ENCODE measurements around the gene BUD31.

The BUD31 gene

DNA sequence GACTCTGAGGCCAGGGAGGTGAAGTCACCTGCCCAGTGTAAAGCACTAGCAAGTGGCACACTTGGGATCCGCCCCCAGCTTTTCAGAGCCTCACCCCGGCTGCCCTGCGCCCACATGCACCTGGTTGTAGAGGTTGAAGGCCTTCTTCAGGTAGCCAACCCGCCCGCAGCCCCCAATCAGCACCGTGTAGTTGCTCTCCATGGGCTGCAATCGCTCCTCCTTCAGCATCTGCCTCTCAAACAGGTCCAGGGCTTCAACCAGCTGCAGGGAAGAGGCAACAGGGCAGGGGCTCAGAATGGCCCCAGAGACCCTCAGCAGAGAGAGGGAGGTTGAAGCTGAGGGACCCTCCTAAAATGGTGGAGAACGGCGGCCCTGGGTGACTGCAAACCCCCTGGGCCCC, 24.4 kb downstream of the BUD31 start:
- no peak for DNase-seq (ENCODE audit: low spot score)

DNA sequence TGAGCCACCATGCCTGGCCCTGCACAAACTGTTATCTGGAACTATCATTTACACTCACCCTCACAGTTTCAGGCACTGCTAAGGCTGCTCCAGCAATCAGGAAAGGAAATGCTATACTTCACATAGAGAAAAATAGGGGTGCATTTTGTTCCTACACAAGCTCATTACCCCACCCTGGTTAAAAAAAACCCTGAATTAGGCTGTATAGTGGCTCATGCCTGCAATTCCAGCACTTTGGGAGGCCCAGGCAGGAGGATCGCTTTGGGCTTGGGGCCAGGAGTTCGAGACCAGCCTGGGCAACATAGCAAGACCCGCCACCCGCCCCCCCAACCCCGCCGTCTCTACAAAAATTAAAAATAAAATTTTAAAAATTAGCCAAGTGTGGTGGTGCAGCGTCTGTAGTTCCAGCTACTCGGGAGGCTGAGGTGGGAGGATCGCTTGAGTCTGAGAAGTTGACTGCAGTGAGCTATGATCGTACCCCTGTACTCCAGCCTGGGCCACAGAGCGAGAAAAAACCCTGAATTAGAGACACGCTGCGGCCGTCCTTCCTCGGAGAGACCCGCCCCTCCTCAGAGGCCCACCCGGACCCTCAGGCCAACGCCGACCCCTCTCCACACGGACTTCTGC, 29.3 kb downstream of the BUD31 start:
- peak; percentile 37 for DNase-seq (ENCODE audit: low spot score)

DNA sequence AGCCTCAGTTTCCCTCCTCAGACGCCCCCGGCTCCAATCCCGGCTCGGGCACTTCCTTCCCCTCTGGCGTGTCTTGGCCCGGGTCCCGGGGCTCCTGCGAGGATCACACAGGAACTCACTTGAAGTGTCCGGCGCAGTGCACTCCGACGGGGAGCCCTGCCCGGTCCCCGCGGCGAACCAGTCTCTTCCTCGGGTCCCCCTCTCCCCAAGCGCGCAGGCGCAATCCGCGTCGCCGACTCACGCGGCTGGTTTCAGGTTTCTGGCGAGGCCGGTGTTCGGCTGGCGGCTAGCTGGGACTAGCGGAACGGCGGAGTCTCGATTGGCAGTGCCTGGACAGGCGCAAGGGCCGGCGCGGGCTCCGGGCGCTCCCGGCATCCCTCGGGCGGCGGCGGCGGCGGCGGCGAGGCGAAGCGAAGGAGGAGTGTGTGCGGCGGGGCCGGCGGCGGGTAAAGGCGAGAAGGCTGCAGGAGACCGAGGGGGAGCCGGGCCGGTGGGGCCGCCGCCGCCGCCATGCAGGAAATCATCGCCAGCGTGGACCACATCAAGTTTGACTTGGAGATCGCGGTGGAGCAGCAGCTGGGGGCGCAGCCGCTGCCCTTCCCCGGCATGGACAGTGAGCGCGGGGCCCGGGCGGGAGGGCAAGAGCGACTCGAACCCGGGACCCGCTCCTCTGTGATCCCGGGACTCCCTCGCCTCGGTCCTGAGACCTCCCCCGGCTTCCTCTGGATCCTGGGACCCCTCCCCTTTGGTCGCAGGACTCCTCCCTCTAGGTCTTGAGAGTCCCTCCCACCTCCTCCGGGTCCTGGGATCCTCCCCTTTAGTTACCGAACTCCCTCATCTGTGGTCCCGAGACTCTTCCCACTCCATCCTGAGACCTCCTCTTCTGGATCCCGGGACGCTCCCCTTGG, 30.1 kb downstream of the BUD31 start, which contains the start of the genes CPSF4 and PTCD1:
TSS of gene CPSF4 (plus strand) at position 371 of the 908 bp plus-strand sequence. CDS start at position 511, 140 bp downstream.
TSS of gene PTCD1 (minus strand) at position 226 of the 908 bp plus-strand sequence. CDS start 3,556 bp downstream, outside the sequence.
- peak; percentile 99 for DNase-seq (ENCODE audit: low spot score)

DNA sequence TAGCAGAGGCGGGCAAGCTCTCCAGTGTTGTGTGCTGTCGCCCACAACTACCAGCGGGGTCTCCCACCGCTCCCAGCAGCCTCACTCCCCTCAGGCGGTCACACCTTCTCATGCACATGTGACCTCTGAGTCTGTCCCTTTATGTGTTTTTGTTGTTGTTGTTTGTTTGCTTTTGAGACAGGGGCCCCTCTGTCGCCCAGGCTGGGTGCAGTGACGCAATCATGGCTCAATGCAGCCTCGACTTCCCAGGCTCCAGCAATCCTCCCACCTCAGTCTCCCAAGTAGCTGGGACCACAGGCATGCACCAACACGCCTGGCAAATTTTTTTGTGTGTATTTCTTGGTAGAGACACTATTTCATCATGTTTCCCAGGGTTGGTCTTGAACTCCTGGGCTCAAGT, 31.4 kb downstream of the BUD31 start:
- peak; percentile 30 for DNase-seq (ENCODE audit: low spot score)

DNA sequence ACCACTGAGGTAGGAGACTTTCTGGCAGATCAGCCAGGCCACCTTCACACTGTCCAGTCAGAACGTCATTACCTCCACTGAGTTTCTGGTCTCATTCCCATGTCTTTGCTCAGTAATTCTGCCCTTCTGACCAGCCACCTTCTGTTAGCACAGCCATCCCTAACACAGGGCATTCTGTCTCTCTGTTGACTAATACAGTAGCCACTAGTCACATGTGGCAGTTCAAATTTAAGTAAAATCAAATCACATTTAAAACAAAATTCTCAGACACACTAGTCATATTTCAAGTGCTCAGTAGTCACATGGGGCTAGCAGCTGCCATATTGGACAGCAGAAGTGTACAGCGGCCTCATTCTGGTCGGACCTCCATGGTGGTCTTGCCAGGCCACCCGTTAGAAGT, 37.3 kb downstream of the BUD31 start:
- DNase-seq (ENCODE audit: low spot score) = peak; percentile 49

DNA sequence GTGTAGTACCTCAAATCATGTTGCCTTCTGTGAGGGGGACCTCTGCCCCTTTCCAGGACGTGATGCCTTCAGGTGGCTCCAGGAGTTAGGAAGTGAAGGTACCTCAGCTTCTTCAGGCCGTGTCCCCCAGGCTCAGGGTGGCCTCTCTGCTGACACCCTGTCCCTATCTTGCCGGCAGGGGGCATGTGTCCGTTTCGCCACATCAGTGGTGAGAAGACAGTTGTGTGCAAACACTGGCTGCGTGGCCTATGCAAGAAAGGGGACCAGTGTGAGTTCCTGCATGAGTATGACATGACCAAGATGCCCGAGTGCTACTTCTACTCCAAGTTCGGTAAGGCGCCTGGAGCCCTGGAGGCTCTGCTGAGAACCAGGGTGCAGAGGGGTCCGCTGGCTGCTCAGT, 39.2 kb downstream of the BUD31 start:
- no peak for DNase-seq (ENCODE audit: low spot score)

DNA sequence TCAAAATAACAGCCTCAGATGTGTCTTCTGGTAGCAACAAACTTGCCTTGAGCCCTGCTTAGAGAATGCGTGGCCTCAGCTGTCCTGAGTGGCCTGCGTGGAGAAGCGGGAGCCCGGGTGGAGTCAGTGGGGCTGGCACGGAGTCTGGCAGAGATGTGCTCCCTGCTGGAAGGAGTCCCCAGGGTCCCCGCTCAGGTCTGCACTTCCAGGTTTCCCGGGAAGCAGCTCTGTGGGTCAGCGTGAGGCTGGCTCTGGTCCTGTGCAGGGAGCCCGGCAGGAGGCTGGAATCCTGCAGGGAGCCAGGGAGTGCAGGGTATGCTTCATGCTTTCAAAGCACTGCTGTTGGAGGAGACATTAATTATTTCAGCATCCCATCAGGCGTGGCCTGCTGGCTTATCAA, 40.1 kb downstream of the BUD31 start:
- DNase-seq (ENCODE audit: low spot score) = no peak

DNA sequence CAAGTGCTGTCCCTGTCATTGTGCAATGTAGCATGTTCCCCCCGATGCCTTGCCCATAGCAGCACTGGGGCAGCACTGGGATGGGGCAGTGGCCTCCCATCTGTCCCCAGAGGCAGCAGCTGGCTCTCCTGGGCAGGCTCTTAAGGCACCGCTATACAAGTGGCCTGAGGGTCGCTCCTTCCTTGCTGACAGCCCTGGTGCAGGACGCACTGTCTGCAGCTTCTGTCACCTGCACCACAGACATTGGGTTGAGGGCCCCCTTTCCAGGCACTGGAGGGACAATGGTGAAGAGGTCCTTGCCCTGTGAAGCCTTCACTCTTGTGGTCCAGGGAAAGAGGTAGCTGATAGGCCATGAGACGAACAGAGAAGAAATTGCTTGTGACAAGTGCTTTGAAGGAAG, 40.6 kb downstream of the BUD31 start:
- peak; percentile 51 for DNase-seq (ENCODE audit: low spot score)

DNA sequence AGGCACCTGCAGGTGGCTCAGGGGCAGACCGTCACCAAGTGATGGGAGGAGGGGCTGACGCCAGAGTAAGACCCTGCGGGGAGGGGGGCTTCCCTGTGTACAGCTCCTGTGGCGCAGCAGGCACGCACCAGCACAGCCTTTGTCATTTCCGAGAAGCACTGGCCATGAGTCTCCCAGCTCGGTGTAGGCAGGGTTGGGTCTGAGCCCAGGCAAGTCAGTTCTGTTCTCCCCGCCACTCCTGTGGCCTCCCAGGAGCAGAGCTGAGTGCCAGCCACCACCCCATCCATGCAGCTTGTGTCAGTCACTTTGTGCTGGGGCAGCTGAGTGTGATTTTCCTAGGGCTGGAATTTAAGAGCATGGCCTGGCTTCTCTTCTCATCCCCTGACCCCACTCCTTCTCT, 43.2 kb downstream of the BUD31 start:
- DNase-seq (ENCODE audit: low spot score) = no peak

DNA sequence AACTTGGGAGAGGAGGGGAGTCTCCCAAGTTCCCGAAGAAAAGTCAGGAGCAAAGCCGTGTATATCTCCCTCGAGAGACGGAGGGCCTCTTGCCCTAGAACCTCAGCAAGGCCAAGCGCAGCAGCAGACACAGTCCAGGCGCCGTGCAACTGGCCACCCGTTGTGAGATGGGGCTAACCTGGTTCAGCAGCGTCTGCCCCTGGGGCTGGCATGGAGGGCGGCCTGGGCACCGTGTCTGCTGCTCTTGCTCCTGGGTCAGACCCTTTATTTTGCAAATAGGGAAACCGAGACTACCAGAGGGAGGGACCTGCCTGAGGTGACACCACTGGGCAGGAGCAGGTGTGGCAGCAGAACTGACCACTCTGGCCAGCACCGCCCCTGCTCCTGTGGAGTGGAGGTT, 43.8 kb downstream of the BUD31 start:
- DNase-seq (ENCODE audit: low spot score) = no peak

DNA sequence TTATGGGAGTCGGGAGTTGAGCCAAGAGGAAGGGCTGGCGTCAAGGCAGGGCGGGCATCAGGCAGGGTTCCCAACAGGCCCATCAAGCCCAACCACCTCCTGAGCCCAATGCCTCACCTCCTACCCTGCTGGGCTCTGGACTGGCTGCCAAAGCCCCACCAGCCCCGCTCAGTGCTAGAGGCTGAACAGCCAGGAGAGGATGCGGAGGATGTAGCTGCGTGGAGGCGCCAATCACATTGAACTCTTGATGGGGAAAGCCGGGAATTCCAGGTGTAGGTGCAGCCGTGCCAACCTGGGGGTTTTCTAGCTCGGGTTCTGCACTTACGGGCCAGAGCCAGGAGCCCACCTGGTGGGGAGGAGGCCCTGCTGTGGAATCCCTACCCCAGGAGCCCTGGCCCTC, 44.3 kb downstream of the BUD31 start:
- no peak for DNase-seq (ENCODE audit: low spot score)

DNA sequence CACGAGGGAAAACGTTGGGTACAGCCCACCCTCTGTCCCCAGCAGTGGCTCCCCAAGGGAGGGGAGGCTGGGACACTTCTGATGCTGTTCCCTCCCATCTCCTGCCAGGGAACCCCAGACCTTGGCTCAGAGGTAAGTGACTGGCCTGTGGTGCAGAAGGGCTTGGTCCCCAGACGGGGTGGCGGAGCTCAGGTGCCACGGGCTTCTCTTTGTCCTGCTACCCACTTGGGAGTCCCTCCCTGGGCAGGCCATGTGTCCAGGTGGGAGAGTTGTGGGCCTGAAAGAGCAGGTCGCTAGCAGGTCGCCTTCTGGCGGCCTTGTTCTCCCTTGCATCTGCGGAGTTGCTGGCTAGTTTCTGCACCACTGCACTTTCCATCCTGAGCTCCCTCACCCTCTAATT, 47.1 kb downstream of the BUD31 start:
- DNase-seq (ENCODE audit: low spot score) = no peak

DNA sequence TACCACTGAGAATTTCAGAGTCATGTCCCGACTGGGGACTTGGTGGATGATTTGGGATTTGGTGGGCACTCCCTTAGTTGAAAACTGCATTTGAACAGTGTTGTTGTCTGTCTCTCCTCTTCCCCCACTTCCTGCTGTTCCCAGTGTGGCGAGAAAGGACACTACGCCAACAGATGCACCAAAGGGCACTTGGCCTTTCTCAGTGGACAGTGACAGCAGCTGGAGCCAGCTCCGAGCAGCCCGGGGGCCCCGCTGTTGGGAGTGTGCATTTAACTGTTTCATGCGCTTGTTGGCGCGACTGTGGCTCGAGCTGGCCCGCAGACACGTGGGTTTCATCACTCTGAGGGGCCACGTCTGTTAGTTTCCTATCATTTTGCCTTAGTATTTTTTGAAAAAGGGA, 47.5 kb downstream of the BUD31 start:
- DNase-seq (ENCODE audit: low spot score) = no peak

DNA sequence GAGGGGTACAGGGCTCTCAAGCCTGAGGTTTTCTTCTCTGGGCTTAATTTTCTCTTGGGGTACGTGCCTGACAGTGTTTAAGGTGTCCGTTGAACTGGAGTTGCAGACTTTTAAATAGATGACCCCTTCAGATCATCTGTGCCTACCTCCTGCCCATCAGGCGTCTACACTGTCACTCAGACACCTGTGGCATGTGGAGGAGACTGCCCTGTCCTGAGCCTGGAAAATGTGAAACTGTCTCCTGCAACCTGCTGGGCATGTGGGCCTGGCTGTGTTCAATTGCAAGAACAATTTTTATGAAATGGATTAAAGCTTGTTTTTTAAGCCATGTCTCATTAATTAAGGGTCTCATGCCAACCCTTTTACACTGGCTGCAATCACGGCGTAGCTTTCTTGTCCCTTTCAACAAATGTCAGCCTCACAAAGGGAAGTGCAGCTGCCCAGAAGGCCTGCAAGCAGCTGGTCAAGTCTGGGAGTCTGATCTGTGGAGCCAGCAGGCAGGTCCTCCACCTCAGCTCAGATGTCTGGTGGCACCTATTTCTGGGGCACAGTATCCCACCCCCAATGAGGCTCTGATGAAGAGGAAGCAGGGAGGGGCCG, 48.4 kb downstream of the BUD31 start:
- DNase-seq (ENCODE audit: low spot score) = no peak

DNA sequence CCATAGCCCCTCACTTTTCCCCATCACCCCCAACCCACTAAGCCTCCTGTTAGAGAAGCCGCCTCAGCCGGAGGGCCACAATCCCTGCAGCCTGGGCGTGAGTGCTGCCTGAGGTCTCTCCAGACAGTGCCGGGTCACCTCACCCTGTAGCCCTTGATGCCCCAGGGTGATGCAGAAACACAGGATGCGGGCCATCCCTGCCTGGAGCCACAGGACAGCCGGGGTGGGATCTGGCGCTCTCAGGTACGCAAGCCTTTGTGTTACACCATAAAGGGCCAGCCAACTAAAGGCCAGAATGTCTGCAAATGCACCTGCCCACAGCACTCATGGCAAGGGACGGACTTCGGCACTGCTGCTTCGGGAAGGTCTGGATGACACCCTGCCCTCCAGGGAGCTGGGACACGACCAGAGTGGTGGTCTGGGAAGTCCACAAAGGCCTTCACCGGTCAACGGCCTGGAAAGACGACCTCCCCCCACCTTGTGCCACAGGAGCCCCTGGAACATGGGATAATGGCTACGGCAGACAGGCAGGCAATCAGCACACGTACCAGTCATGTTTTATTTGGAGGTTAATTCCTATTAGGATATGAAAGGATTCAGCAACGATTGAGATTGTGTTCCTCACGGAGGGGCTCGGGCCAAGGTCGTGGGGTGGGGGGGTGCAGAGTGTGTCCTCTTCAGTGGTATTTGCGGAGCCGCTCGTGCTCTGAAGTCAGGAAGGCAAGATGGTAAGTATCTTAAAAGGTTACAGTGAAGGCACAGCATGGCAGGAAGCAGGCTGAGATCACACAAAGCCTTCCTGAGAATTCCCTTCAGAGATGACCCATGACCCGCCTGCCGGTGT, 49.1 kb downstream of the BUD31 start:
- DNase-seq (ENCODE audit: low spot score) = no peak

DNA sequence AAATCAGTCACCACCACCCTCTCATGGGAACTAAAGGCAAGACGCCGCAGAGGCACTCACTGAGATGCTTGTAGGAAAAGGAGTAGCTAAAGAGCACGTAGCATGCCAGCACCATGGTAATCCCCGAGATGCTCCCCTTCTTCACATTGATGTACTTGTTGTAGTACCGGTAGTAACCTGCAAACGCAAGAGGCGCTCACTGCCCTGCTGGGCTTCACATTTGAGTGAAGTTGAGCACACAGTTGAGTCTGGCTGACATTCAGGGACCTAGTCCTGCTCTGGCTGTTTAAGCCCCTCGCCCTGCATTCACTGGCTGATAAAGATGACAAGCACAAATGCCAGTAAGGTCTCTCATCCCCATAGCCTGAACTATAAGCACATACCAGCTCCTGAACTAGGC, 50.3 kb downstream of the BUD31 start:
- DNase-seq (ENCODE audit: low spot score) = peak; percentile 71

DNA sequence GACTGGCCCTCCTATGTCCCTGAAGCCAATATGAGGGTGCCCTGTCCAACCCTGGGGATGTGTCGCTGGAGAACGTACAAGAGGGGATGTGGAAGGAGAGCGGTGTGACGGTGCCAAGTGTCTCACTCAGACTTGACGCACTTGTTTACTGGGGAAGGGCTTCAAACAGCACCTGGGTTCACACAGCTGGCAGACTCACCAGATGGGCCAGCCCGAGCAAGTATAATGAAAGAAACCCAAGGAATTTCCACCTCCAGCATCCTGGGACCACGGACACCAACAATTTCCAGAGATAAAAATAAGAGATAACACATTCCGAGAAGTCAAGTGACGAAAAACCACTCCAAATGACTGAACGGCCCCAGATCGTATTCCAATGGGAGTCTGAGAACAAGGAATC, 51.9 kb downstream of the BUD31 start:
- DNase-seq (ENCODE audit: low spot score) = no peak

DNA sequence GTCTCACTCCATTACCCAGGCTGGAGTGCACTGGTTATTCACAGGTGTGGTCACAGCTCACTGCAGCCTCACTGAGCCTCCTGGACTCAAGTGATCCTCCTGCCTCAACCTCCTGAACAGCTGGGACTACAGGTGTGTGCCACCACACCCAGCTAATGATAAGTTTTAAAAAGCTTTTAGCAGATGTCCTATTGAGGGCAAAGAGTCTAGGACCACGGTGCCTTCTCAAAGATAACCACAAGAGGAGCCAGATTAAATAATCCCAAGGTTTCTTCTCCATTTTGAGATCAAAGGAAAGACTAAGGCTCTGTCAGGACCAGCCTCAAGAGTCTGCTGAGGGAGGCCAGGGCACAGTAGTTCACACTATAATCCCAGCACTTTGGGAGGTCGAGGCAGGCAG, 52.5 kb downstream of the BUD31 start:
- DNase-seq (ENCODE audit: low spot score) = peak; percentile 61

DNA sequence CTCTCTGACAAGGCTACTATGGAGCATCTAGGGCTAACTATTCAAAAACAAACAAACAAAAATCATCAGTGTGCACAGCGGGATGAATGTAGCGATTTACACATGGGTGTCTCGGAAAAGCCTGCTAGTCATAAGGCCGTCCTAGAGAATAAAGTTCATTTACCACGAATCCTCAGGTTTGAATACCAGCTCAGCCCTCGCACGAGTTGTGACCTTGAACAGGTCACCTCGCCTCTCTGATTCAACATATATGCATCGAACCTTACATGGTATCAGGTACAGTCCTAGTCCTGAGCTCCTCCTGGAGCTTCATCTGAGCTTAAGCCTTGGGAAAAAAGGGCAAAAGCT, 56.6 kb downstream of the BUD31 start:
- DNase-seq (ENCODE audit: low spot score) = peak; percentile 56

DNA sequence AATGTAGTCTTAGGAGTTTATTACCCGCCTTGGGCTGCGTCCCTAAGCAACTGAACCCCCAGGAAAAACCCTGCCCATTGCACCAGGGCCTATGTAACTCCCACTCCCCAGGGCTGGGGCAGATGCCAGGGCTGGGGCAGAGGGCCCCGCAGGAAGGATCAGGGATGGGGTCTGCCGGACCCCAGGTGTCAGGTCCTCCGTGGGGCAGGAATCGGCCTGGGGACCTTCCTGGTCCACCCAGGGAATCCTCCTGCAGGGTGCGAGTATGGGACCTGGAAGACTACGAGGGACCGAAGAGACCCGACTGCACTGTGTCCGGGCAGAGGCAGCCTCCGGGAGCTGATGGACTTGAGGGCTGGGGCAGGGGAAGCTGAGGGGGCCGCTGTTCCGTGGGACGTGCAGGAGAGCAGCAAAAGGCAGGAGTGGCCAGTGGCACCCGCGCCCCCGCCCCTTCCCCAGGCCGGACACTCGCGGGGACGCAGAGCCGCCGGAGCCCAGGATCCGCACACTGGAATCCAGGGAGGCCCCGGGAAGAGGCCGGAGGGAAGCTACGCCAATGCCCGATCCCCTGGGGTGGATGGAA, 59.7 kb downstream of the BUD31 start:
- DNase-seq (ENCODE audit: low spot score) = no peak
